H1 (cell line): ENCODE measurements around the gene C1QL2. TPM values are rescaled to one million over a fixed set of nuclear protein-coding genes. Genes with fewer than 3 reads are reported as not detected.

Experiments used
- CTCF ChIA-PET: fragments of 300-600 bp; sonication (Branson Sonifier 250); formaldehyde crosslinking; loops from one replicate; lab custom pipeline; 2021; ENCODE audit not compliant: partially characterized antibody; lab: Charles Lee
- POLR2A ChIA-PET: fragments of 300-600 bp; sonication (Branson Sonifier 250); formaldehyde crosslinking; loops from one replicate; lab custom pipeline; 2021; ENCODE audit warnings: inconsistent platforms; ENCODE audit not compliant: partially characterized antibody; lab: Charles Lee
- DNase-seq, 2 experiments: peaks; one replicate each; pipeline versions ENCODE4 v3.0.0 to v3.0.0-alpha.2; 2010 to 2022; ENCODE audit warnings: low spot score in 2 of 2, low read depth in 1 of 2, mixed read lengths in 1 of 2
- FAIRE-seq: peaks from 2 replicates; lab custom pipeline; 2011; peaks lifted over from hg19 to GRCh38; lab: Jason Lieb, UNC
- H2AFZ ChIP-seq: 2 replicates; pipeline ENCODE4 v1.8.1; 2012; ENCODE audit warnings: low read length, inconsistent platforms
- H2AK5ac ChIP-seq: 2 replicates; pipeline ENCODE4 v1.6.1; 2013; ENCODE audit warnings: low read depth, low read length
- H2BK120ac ChIP-seq: replicated peaks from 2 replicates; pipeline ENCODE3; 2013; ENCODE audit warnings: low read depth, low read length, inconsistent platforms
- H2BK12ac ChIP-seq: 2 replicates; pipeline ENCODE4 v1.6.1; 2013; ENCODE audit warnings: low read depth, low read length
- H2BK15ac ChIP-seq: 2 replicates; pipeline ENCODE4 v1.6.1; 2013; ENCODE audit warnings: low read length
- H2BK20ac ChIP-seq: 2 replicates; pipeline ENCODE4 v1.6.1; 2013; ENCODE audit warnings: low read length
- H2BK5ac ChIP-seq: 2 replicates; pipeline ENCODE4 v1.6.1; 2013; ENCODE audit warnings: low read depth, low read length
- H3K14ac ChIP-seq: 2 replicates; pipeline ENCODE4 v1.6.1; 2013; ENCODE audit warnings: inconsistent platforms; ENCODE audit not compliant: insufficient read length
- H3K18ac ChIP-seq: 2 replicates; pipeline ENCODE4 v1.6.1; 2013; ENCODE audit warnings: low read length; ENCODE audit errors: extremely low read depth
- H3K23ac ChIP-seq: 2 replicates; pipeline ENCODE4 v1.6.1; 2013; ENCODE audit warnings: inconsistent platforms; ENCODE audit not compliant: insufficient read length
- H3K23me2 ChIP-seq: 2 replicates; pipeline ENCODE4 v1.6.1; 2013; ENCODE audit warnings: low read depth, low read length
- H3K27ac ChIP-seq: 2 replicates; pipeline ENCODE4 v1.6.1; 2011; ENCODE audit warnings: low read depth, low read length, inconsistent platforms
- H3K27me3 ChIP-seq, 4 experiments: replicated peaks in 1 of 4; 1 replicate in 1 of 4; 2 replicates in 3 of 4; pipeline versions ENCODE4 v1.6.1 to v1.8.1; 2011 to 2013; ENCODE audit warnings: low read length in 3 of 4, mild to moderate bottlenecking in 3 of 4, inconsistent platforms in 2 of 4, mixed read lengths in 2 of 4, moderate library complexity in 1 of 4; ENCODE audit not compliant: control insufficient read depth in 3 of 4, insufficient read depth in 3 of 4; ENCODE audit errors: extremely low read depth in 1 of 4
- H3K36me3 ChIP-seq, 4 experiments: 2 replicates each; pipeline versions ENCODE4 v1.6.1 to v1.8.1; 2011 to 2013; ENCODE audit warnings: mild to moderate bottlenecking in 4 of 4, low read length in 3 of 4, moderate library complexity in 2 of 4, control low read depth in 1 of 4, inconsistent platforms in 1 of 4; ENCODE audit not compliant: insufficient read depth in 4 of 4, control insufficient read depth in 2 of 4
- H3K4ac ChIP-seq: replicated peaks from 2 replicates; pipeline ENCODE3; 2013; ENCODE audit warnings: low read length, low read depth, mixed read lengths, inconsistent platforms; ENCODE audit not compliant: insufficient read length
- H3K4me1 ChIP-seq, 4 experiments: replicated peaks in 1 of 4; 1 replicate in 1 of 4; 2 replicates in 3 of 4; pipeline versions ENCODE4 v1.6.1 to v1.8.1; 2011 to 2013; ENCODE audit warnings: low read length in 3 of 4, inconsistent platforms in 2 of 4, mixed read lengths in 1 of 4; ENCODE audit not compliant: insufficient read depth in 4 of 4, control insufficient read depth in 3 of 4
- H3K4me2 ChIP-seq, 2 experiments: 2 replicates each; pipeline versions ENCODE4 v1.6.1 to v1.8.1; 2011 to 2013; ENCODE audit warnings: low read depth in 2 of 2, low read length in 2 of 2, control low read depth in 1 of 2, inconsistent platforms in 1 of 2, mild to moderate bottlenecking in 1 of 2; ENCODE audit not compliant: insufficient read depth in 1 of 2
- H3K4me3 ChIP-seq, 4 experiments: fragments of 200-600, 300-600 bp in 1 of 4; sonication (generic), shearing (Covaris generic), sonication (Bioruptor Twin) in 1 of 4; 2 replicates each; pipeline versions ENCODE4 v1.5.1 to v1.8.1; 2011 to 2016; ENCODE audit warnings: low read length in 4 of 4, low read depth in 3 of 4, control low read depth in 2 of 4, inconsistent platforms in 2 of 4, mild to moderate bottlenecking in 2 of 4, mixed read lengths in 1 of 4, moderate library complexity in 1 of 4; ENCODE audit not compliant: insufficient read depth in 2 of 4; ENCODE audit errors: extremely low read depth in 1 of 4
- H3K56ac ChIP-seq: replicated peaks from 2 replicates; pipeline ENCODE3; 2013; ENCODE audit warnings: low read depth, mild to moderate bottlenecking, mixed read lengths, low read length, inconsistent platforms; ENCODE audit not compliant: insufficient read length
- H3K79me1 ChIP-seq: 2 replicates; pipeline ENCODE4 v1.6.1; 2013; ENCODE audit warnings: low read depth, low read length, control low read depth
- H3K79me2 ChIP-seq, 2 experiments: 2 replicates each; pipeline versions ENCODE4 v1.6.1 to v1.8.1; 2012 to 2013; ENCODE audit warnings: low read length in 2 of 2, mild to moderate bottlenecking in 2 of 2, inconsistent platforms in 1 of 2; ENCODE audit not compliant: insufficient read depth in 2 of 2, control insufficient read depth in 1 of 2
- H3K9ac ChIP-seq, 4 experiments: replicated peaks in 1 of 4; 1 replicate in 1 of 4; 2 replicates in 3 of 4; pipeline versions ENCODE4 v1.6.1 to v1.8.1; 2011 to 2013; ENCODE audit warnings: low read depth in 3 of 4, low read length in 3 of 4, control low read depth in 2 of 4, mild to moderate bottlenecking in 2 of 4, moderate library complexity in 2 of 4, inconsistent platforms in 1 of 4; ENCODE audit errors: extremely low read depth in 1 of 4
- H3K9me3 ChIP-seq, 2 experiments: 2 replicates each; pipeline versions ENCODE4 v1.6.1 to v1.8.1; 2012 to 2013; ENCODE audit warnings: mild to moderate bottlenecking in 2 of 2, moderate library complexity in 2 of 2, control low read depth in 1 of 2, inconsistent platforms in 1 of 2, low read depth in 1 of 2, low read length in 1 of 2, mixed read lengths in 1 of 2; ENCODE audit not compliant: insufficient read depth in 2 of 2
- H4K20me1 ChIP-seq, 2 experiments: replicated peaks in 1 of 2; 2 replicates each; pipeline versions ENCODE3 to v1.8.1; 2011 to 2013; ENCODE audit warnings: inconsistent platforms in 2 of 2, low read length in 2 of 2, mild to moderate bottlenecking in 1 of 2; ENCODE audit not compliant: insufficient read depth in 2 of 2, control insufficient read depth in 1 of 2
- H4K5ac ChIP-seq: 2 replicates; pipeline ENCODE4 v1.6.1; 2013; ENCODE audit warnings: low read length, low read depth, mixed read lengths, inconsistent platforms; ENCODE audit not compliant: insufficient read length
- H4K8ac ChIP-seq: 2 replicates; pipeline ENCODE4 v1.8.0; 2013; ENCODE audit warnings: mild to moderate bottlenecking, moderate library complexity, low read length, inconsistent platforms; ENCODE audit not compliant: insufficient read depth; ENCODE audit errors: extremely low read depth
- H4K91ac ChIP-seq: replicated peaks from 2 replicates; pipeline ENCODE3; 2013; ENCODE audit warnings: low read length, mixed read lengths, inconsistent platforms; ENCODE audit not compliant: insufficient read length
- CTCF ChIP-seq, 3 experiments: IDR thresholded peaks; 1 replicate in 2 of 3; 2 replicates in 1 of 3; pipeline versions ENCODE4 v1.5.1 to v1.6.1; 2011; ENCODE audit warnings: low read length in 3 of 3, mild to moderate bottlenecking in 3 of 3, inconsistent platforms in 2 of 3, low read depth in 1 of 3, moderate library complexity in 1 of 3; ENCODE audit not compliant: insufficient read depth in 1 of 3; ENCODE audit errors: control extremely low read depth in 1 of 3
- GTF2F1 ChIP-seq: IDR thresholded peaks from 2 replicates; pipeline ENCODE4 v1.6.1; 2012; ENCODE audit warnings: low read depth, low read length, improper control_type of control experiment, borderline replicate concordance
- JUN ChIP-seq: IDR thresholded peaks from 2 replicates; pipeline ENCODE4 v1.6.1; 2011; ENCODE audit warnings: low read depth, mild to moderate bottlenecking, improper control_type of control experiment, low read length
- JUND ChIP-seq: IDR thresholded peaks from 2 replicates; pipeline ENCODE4 v1.6.1; 2011; ENCODE audit warnings: mild to moderate bottlenecking, improper control_type of control experiment, low read length
- PHF8 ChIP-seq: fragments of 200-600 bp; sonication (generic); conservative IDR thresholded peaks from 2 replicates; pipeline ENCODE4 v1.7.1; 2012; ENCODE audit warnings: low read depth, mild to moderate bottlenecking, inconsistent platforms, low read length, moderate library complexity
- WGBS, 2 experiments: shearing (Covaris generic) in 1 of 2; methylation state at CpG; one replicate each; pipeline versions ENCODE4 v1.1.6 to v1.1.7; 2013 to 2015; ENCODE audit warnings: low lambda C conversion rate in 2 of 2, mixed read lengths in 2 of 2, inconsistent platforms in 1 of 2, low coverage in 1 of 2, missing lambda C conversion rate in 1 of 2; ENCODE audit not compliant: insufficient replicate concordance in 2 of 2, insufficient coverage in 1 of 2, insufficient read length in 1 of 2; ENCODE audit errors: extremely low coverage in 1 of 2, missing lambda C conversion rate in 1 of 2; 5-methylcytosine and 5-hydroxymethylcytosine counted together
- polyA plus RNA-seq, 7 experiments: library from polyadenylated mRNA; depleted of rRNA in 3 of 7; stranded (reverse) in 5 of 7; unstranded in 2 of 7; fragments of >200 nt in 5 of 7; fragments of 200-250 nt in 2 of 7; gene quantifications; 1 replicate in 5 of 7; 2 replicates in 1 of 7; 4 replicates in 1 of 7; pipeline versions ENCODE4 v1.2.1 to v1.2.3, GENCODE V29; 2011 to 2013; ENCODE audit warnings: missing spikeins in 2 of 7, mixed read lengths in 2 of 7
- total RNA-seq: library from RNA; stranded (reverse); fragmentation: NEBNext Ultra II Directional; extraction: Animal tissue kit (Norgen Biotek cat#: 25700); gene quantifications from 2 replicates; pipeline ENCODE4 v1.2.1, GENCODE V29; 2021

Gene C1QL2
- total and polyA plus RNA-seq, 2 of the 8 experiments (the other 6 are each of a cell fraction or from before 2014, with no cell fraction given): 0.80 to 0.88 TPM

GRCh38 chr2:119175517-119175916 lies 17.0 kb upstream of the C1QL2 start:
- H3K36me3 ChIP-seq: no peaks in the 10 kb centered on the region
- TF ChIP-seq CTCF (IDR thresholded peaks at IDR 0.05; ENCODE audit: control extremely low read depth in 1 of 3, insufficient read depth in 1 of 3, low read depth in 1 of 3, low read length in 3 of 3): no peak
- no peak for TF ChIP-seq JUN
- TF ChIP-seq JUND: no peak
- TF ChIP-seq PHF8: no peak
- no peak for TF ChIP-seq GTF2F1
- no peak overlapping the region for H4K5ac ChIP-seq
- H3K4me1 ChIP-seq: no peaks in the 10 kb centered on the region; a peak in 1 of 7 replicates
- no peak overlapping the region for H4K91ac ChIP-seq
- no peaks in the 10 kb centered on the region for H3K79me1 ChIP-seq
- H2BK5ac ChIP-seq: no peak overlapping the region
- ChIA-PET POLR2A (no interaction called here), CTCF (interaction anchor here (0.9 to 5.3 kb wide), 20 partner anchors 10 to 293 kb away, joined by 3 to 59 read pairs (median 8); partner anchors contain the start of genes C1QL2 and MARCO)
- H3K14ac ChIP-seq: no peak overlapping the region
- H3K23me2 ChIP-seq: no peaks in the 10 kb centered on the region
- no peaks in the 10 kb centered on the region for H4K20me1 ChIP-seq
- no peak overlapping the region for H2AFZ ChIP-seq
- H3K9ac ChIP-seq: no peak overlapping the region
- H3K9me3 ChIP-seq: no peaks in the 10 kb centered on the region; a peak in 1 of 4 replicates
- H3K23ac ChIP-seq: no peak overlapping the region
- H3K4ac ChIP-seq: no peak overlapping the region
- no peak overlapping the region for H2BK12ac ChIP-seq
- H3K27ac ChIP-seq: no peak overlapping the region
- H3K18ac ChIP-seq: no peak overlapping the region
- no peaks in the 10 kb centered on the region for H3K79me2 ChIP-seq
- no peak overlapping the region for H3K4me3 ChIP-seq
- H2BK15ac ChIP-seq: no peak overlapping the region; the same call in 1 of the 2 replicates
- H2BK20ac ChIP-seq: no peak overlapping the region
- H3K56ac ChIP-seq: no peak overlapping the region
- no peak overlapping the region for H3K4me2 ChIP-seq
- no peak overlapping the region for H2BK120ac ChIP-seq
- 92% methylated on average over 10 of the region's 10 CpGs; no CpG with 5 or more reads in 1 of the 2 experiments for WGBS, 2 experiments
- no peaks in the 10 kb centered on the region for H3K27me3 ChIP-seq
- no peak for FAIRE-seq
- no peak overlapping the region for H4K8ac ChIP-seq
- no peak overlapping the region for H2AK5ac ChIP-seq
- DNase-seq: no peak
